ENCODE measurements around the gene SETSIP. TPM values are rescaled to one million over a fixed set of nuclear protein-coding genes. Genes with fewer than 3 reads are reported as not detected.
"Not testable (repeated sequence)": the region's sequence is repeated elsewhere in the genome, so short reads cannot be mapped to it uniquely, and the experiment has no call there.

Gene SETSIP
- total RNA-seq, 2 donors from 2014 or later: not detected

DNA sequence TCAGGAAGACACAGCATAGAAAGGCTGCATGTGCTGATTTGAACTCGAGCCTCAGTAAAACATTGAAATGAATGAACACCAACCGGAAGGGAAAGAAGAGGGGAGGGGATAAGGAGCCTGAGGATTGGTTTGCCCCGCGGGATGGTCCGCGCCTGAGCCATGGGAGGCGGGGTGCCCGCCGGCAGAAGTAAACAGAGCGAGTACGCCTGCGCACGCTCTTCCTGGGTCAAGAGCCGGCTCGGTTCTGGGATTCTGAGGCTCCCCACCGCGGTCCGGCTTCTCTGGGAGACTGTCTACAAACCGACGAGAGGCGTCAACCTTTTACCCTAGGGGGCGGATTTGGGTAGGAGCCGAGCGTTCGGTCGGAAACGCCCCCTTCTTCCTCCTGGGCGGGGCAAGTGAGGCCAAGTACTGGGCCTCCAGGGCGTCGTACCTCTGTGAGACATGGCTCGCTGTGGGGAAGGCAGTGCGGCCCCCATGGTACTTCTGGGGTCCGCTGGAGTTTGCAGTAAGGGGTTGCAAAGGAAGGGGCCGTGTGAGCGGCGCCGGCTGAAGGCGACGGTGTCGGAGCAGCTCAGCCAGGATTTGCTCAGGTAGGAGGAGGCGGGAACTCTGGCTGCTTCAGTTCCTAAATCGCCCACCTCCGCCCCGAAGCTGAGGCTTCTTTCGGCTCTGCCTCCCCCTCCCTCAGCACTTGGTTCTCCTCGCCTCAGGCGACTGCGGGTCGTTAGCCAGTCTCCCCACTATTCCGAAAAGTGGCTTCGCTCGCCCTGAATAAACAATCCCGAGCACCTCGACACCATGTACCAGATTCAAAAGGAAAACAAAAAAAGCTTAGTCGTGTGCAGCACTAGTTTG is 5.1 kb upstream of the SETSIP start, which contains the start of gene BTBD8:
Gene BTBD8, plus strand, starts transcription at position 218 of the 858 bp plus-strand sequence. Its CDS starts 227 bp downstream, at position 445.
- TF ChIP-seq POLR2A (IDR thresholded peaks at IDR 0.05) (peak; percentile 55), CTCF (IDR thresholded peaks at IDR 0.05) (peak in 1 of 4 experiments; percentile 13), POLR2AphosphoS5 (IDR thresholded peaks at IDR 0.05) (peak; percentile 78)
- intact Hi-C loops (cut with DNase I): no loop called here

DNA sequence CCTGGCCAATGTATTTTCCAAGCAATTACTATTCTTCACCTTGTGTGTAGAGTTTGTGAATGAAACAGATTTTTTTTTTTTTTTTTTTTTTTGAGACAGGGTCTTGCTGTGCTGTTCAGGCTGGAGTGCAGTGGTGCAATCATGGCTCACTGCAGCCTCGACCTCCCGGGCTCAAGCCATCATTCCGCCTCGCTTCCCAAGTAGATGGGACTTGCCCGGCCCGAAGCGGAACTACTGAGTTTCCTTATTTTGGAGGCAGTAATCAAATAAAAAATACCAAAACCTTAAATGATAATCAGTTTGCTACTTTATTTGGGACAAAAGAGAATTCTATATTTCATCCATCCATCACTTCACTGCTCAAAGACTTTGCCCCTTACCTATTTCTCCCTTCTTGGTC is 4.2 kb upstream of the SETSIP start:
- no peaks in the 10 kb centered on the region for H3K4me1 ChIP-seq (replicated peaks)
- H3K36me3 ChIP-seq: no peaks in the 10 kb centered on the region
- 96% methylated on average over 7 of the region's 7 CpGs for WGBS
- H3K27me3 ChIP-seq (replicated peaks; ENCODE audit: insufficient read depth): no peaks in the 10 kb centered on the region
- peak overlapping the region in 1 of 2 donors; percentile 82 for H3K27ac ChIP-seq
- no peak for DNase-seq (ENCODE audit: low spot score)
- H3K9me3 ChIP-seq: no peaks in the 10 kb centered on the region
- peak overlapping the region in 1 of 2 donors; percentile 63 for H3K4me3 ChIP-seq
- intact Hi-C loops (cut with DNase I): no loop called here
- TF ChIP-seq POLR2A (IDR thresholded peaks at IDR 0.05): no peak
- TF ChIP-seq CTCF (IDR thresholded peaks at IDR 0.05): no peak
- no peak for TF ChIP-seq POLR2AphosphoS5 (IDR thresholded peaks at IDR 0.05)

More for the DNA sequence above, 5.1 kb upstream of the SETSIP start, which contains the start of gene BTBD8:
- H3K27ac ChIP-seq: peak within 1 kb of the TSS; percentile 71 to 82
- H3K9me3 ChIP-seq: no peaks in the 10 kb centered on the region
- under 1% methylated on average over 55 of the region's 55 CpGs for WGBS
- no peaks in the 10 kb centered on the region for H3K4me1 ChIP-seq (replicated peaks)
- H3K27me3 ChIP-seq (replicated peaks; ENCODE audit: insufficient read depth): no peaks in the 10 kb centered on the region
- peak within 1 kb of the TSS; percentile 57 to 63 for H3K4me3 ChIP-seq
- H3K36me3 ChIP-seq: no peaks in the 10 kb centered on the region
- DNase-seq (ENCODE audit: low spot score): peak; percentile 64

GRCh38 chr1:92078077-92078476 is 2.9 kb upstream of the SETSIP start:
- H3K4me3 ChIP-seq; H3K36me3 ChIP-seq; DNase-seq (ENCODE audit: low spot score); H3K27me3 ChIP-seq (replicated peaks; ENCODE audit: insufficient read depth); H3K27ac ChIP-seq; H3K4me1 ChIP-seq (replicated peaks); intact Hi-C loops (cut with DNase I); H3K9me3 ChIP-seq: not testable (repeated sequence)
- 89% methylated on average over 8 of the region's 8 CpGs for WGBS

- DNase-seq (ENCODE audit: low spot score): no peak
- Histone ChIP-seq H3K27ac (no peak overlapping the region), H3K4me1 (replicated peaks) (no peaks in the 10 kb centered on the region), H3K4me3 (no peak overlapping the region), H3K9me3 (no peaks in the 10 kb centered on the region), H3K36me3 (no peaks in the 10 kb centered on the region), H3K27me3 (replicated peaks; ENCODE audit: insufficient read depth) (no peaks in the 10 kb centered on the region)
- intact Hi-C loops (cut with DNase I): no loop called here
- TF ChIP-seq CTCF (IDR thresholded peaks at IDR 0.05) (no peak), POLR2A (IDR thresholded peaks at IDR 0.05) (no peak), POLR2AphosphoS5 (IDR thresholded peaks at IDR 0.05) (no peak)
- 94% methylated on average over 5 of the region's 5 CpGs for WGBS
Measured at GRCh38 chr1:92076363-92076762, 1.2 kb upstream of the SETSIP start.

GRCh38 chr1:92074446-92074845 is 765 bp downstream of the SETSIP start:
- DNase-seq (ENCODE audit: low spot score); H3K4me3 ChIP-seq; H3K4me1 ChIP-seq (replicated peaks); H3K9me3 ChIP-seq; H3K27ac ChIP-seq; H3K27me3 ChIP-seq (replicated peaks; ENCODE audit: insufficient read depth); H3K36me3 ChIP-seq; intact Hi-C loops (cut with DNase I): not testable (repeated sequence)

DNA sequence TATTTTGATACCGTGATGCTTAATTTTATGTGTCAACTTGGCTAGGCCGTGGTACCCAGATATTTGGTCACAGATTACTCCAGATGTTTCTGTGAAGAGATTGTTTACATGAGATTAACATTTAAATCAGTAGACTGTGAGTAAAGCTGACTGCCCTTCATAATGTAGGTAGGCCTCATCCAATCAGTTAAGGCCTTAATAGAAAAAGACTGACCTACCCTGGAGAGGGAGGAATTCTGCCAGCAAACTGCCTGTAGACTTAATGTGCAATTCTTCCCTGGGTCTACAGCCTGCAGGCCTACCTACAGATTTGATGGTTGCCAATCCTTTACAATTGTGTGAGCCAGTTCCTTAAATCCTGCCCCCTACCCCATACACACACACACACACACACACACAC is 4.3 kb downstream of the SETSIP start:
- H3K36me3 ChIP-seq: no peaks in the 10 kb centered on the region
- intact Hi-C loops (cut with DNase I): no loop called here
- H3K4me1 ChIP-seq (replicated peaks): no peaks in the 10 kb centered on the region
- no peak for TF ChIP-seq POLR2AphosphoS5 (IDR thresholded peaks at IDR 0.05)
- no peak for TF ChIP-seq POLR2A (IDR thresholded peaks at IDR 0.05)
- TF ChIP-seq CTCF (IDR thresholded peaks at IDR 0.05): no peak
- WGBS: 66% methylated on average over 2 of the region's 2 CpGs
- H3K27ac ChIP-seq: no peak overlapping the region
- DNase-seq (ENCODE audit: low spot score): no peak
- H3K27me3 ChIP-seq (replicated peaks; ENCODE audit: insufficient read depth): no peaks in the 10 kb centered on the region
- H3K9me3 ChIP-seq: no peaks in the 10 kb centered on the region
- no peak overlapping the region for H3K4me3 ChIP-seq

Measured in prostate gland (tissue), 2 donors.